Measurements from ENCODE around the gene MAST4.

MAST4 gene

GRCh38 chr5:66896171-66896570 is 300.0 kb downstream of the MAST4 start:
- H3K4me3 ChIP-seq (ENCODE audit: low read depth, low read length): no peak overlapping the region
- TF ChIP-seq CTCF (IDR thresholded peaks at IDR 0.05; ENCODE audit: insufficient read depth, low read depth, low read length, missing control alignments): no peak
- DNase-seq (ENCODE audit: low read depth): no peak

DNA sequence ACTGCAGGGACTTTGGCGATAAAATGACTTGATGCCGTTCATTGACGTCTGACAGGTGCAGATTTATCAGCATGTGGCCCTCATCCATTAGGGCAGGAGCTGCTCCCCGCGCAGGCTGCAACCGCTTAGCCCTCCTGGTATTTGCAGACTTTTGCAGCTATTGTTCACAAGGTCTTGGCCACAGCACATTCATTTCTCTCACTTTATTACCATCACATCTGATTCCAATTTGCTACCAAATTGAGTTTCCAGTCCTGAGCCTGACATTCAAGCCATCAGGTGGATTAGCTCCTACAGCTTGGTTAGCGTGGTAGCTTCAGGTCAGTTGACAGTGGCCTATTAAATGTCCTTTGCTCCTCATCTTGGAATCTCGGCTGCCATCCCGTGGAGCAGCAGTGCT is 301.2 kb downstream of the MAST4 start:
- no peak for DNase-seq (ENCODE audit: low read depth)
- no peak overlapping the region for H3K4me3 ChIP-seq (ENCODE audit: low read depth, low read length)
- no peak for TF ChIP-seq CTCF (IDR thresholded peaks at IDR 0.05; ENCODE audit: insufficient read depth, low read depth, low read length, missing control alignments)

DNA sequence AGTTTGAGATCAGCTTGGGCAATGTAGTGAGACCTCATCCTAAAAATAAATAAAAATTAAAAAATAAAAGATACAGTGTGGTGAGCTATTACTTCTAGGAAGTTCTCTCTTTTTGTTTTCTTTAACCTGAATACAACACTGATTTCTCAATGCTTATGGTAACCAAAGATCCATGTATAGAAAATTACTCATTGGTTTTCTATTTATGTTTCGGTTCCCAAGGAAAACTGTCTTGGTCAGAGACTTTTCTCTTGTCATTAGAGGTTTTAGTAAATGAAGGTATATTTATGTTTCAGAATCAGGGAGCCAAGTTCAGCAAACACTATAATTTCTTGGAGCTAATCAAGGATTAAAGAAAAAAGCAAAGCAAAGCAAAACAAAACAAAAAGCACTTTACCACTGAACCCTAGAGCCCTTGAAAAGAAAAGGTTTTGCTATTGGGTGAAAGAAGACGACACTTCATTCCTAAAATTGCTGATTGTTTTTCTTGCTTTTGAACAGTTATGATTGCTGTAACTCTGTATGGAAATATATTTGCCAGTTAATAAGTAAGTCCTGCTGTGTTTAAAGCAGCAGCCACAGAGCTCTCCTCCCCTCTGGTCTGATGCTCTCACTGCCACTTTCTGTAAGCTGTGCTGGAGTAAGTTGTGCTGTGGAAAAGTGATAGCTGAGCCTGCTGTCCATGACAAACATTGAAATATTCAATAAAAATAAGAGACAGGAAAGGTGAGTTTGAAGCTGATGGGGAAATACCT is 302.2 kb downstream of the MAST4 start:
- no peak for TF ChIP-seq CTCF (IDR thresholded peaks at IDR 0.05; ENCODE audit: insufficient read depth, low read depth, low read length, missing control alignments)
- DNase-seq (ENCODE audit: low read depth): no peak
- H3K4me3 ChIP-seq (ENCODE audit: low read depth, low read length): no peak overlapping the region

GRCh38 chr5:66903218-66903617 is 307.0 kb downstream of the MAST4 start:
- no peak for DNase-seq (ENCODE audit: low read depth)
- no peak overlapping the region for H3K4me3 ChIP-seq (ENCODE audit: low read depth, low read length)
- TF ChIP-seq CTCF (IDR thresholded peaks at IDR 0.05; ENCODE audit: insufficient read depth, low read depth, low read length, missing control alignments): no peak

DNA sequence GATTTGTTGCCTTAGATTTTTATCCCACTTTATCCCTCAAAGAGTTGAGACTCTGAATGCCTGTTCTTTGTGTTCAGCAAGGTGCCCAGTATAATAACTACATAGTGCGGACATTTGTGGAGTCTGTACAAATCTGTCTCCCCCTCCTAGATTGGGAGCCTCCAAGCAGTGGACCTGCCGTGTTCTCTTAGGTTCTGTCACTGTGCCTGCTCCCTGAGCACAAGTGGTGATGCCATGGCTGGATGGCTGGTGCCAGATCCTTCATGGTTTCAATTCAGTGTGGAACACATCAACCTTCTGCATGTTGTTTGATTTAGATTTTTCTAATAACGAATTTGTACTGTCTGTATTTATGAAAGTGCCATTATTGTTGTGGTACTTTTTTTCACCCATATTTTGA is 307.5 kb downstream of the MAST4 start:
- no peak overlapping the region for H3K4me3 ChIP-seq (ENCODE audit: low read depth, low read length)

DNA sequence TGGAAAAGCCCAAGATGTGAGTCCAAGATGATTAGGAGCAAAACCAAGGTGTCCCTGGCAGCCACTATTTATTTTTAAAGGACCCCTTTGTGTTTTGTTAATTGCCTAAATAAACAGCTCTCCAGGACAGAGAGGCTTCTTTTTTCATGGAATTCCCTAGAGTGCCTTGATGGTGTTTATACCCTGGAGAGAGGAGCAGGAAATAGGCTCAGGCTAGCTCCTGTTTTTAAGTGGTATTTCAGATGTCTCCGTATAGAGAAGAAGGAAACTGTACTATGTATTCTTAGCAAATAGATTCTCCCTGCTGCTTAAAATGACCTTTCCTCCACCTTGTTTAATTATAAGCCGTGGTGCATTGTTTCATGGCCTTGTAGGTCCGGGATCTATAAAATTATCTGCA is 308.0 kb downstream of the MAST4 start:
- no peak for DNase-seq (ENCODE audit: low read depth)
- no peak for TF ChIP-seq CTCF (IDR thresholded peaks at IDR 0.05; ENCODE audit: insufficient read depth, low read depth, low read length, missing control alignments)
- H3K4me3 ChIP-seq (ENCODE audit: low read depth, low read length): no peak overlapping the region

More for the DNA sequence above, 307.5 kb downstream of the MAST4 start:
- DNase-seq (ENCODE audit: low read depth): no peak
- TF ChIP-seq CTCF (IDR thresholded peaks at IDR 0.05; ENCODE audit: insufficient read depth, low read depth, low read length, missing control alignments): no peak

DNA sequence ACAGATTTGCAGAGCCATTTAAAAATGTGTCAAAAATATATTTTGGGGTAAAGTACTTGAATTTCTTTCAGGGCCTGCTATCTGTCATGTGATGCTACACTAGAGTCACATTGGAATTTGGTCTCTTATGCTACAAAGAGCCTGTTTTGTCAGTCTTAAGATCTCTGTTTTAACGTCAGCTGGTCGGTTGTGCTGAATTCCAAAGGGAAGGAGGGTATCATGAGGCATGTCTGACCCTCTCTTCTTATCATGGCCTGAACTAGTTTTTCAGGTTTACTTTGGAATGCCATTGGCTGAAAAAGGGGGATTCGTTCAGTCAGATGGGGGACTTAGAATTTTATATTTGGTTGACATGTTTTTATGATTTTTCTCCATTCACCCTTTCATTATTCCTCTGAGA is 309.8 kb downstream of the MAST4 start:
- H3K4me3 ChIP-seq (ENCODE audit: low read depth, low read length): no peak overlapping the region
- no peak for DNase-seq (ENCODE audit: low read depth)
- no peak for TF ChIP-seq CTCF (IDR thresholded peaks at IDR 0.05; ENCODE audit: insufficient read depth, low read depth, low read length, missing control alignments)

Measured in GM12865 (cell line).